ENCODE measurements around the gene TSN. TPM values are rescaled to one million over a fixed set of nuclear protein-coding genes. Genes with fewer than 3 reads are reported as not detected.

TSN gene
- total RNA-seq, 1 experiment from 2014 or later, result 91.5 TPM

GRCh38 chr2:121707344-121707919 lies 48.0 kb upstream of the TSN start:
- TF ChIP-seq EGR1 (IDR thresholded peaks at IDR 0.05; ENCODE audit: low read depth) (no peak), ZFX (IDR thresholded peaks at IDR 0.05) (no peak), EZH2 (IDR thresholded peaks at IDR 0.05) (no peak), YY1 (IDR thresholded peaks at IDR 0.05; ENCODE audit: extremely low read depth, insufficient replicate concordance, low read depth, low read length) (no peak), ZBTB33 (IDR thresholded peaks at IDR 0.05; ENCODE audit: extremely low read depth, insufficient replicate concordance, low read length) (no peak), ZNF274 (IDR thresholded peaks at IDR 0.05; ENCODE audit: low read depth, low read length) (no peak), MAX (IDR thresholded peaks at IDR 0.05) (no peak), POLR2A (IDR thresholded peaks at IDR 0.05; ENCODE audit: borderline replicate concordance, extremely low read depth, insufficient read depth, insufficient read length) (no peak), ATF3 (IDR thresholded peaks at IDR 0.05) (no peak), SP1 (IDR thresholded peaks at IDR 0.05; ENCODE audit: low read depth) (no peak), RAD21 (IDR thresholded peaks at IDR 0.05; ENCODE audit: low read depth) (no peak), SIN3A (IDR thresholded peaks at IDR 0.05; ENCODE audit: low read depth) (no peak), TCF7L2 (IDR thresholded peaks at IDR 0.05; ENCODE audit: borderline replicate concordance, extremely low read depth, insufficient read depth, insufficient read length) (no peak), REST (IDR thresholded peaks at IDR 0.05; ENCODE audit: low read depth) (no peak), EZH2phosphoT487 (IDR thresholded peaks at IDR 0.05; ENCODE audit: borderline replicate concordance) (no peak), JUND (IDR thresholded peaks at IDR 0.05) (no peak), SRF (IDR thresholded peaks at IDR 0.05; ENCODE audit: low read depth) (no peak)
- no peaks in the 10 kb centered on the region for H3K27me3 ChIP-seq (ENCODE audit: insufficient read depth, low read length)
- no peak for DNase-seq (ENCODE audit: low read depth, low spot score)
- H3K4me1 ChIP-seq (ENCODE audit: control insufficient read depth in 1 of 2, insufficient read depth in 2 of 2, low read length in 2 of 2), result peaks cover 5 to 18% of the 10 kb centered on the region in 2 experiments; a peak in 2 of 4 replicates
- no peaks in the 10 kb centered on the region for H3K9me3 ChIP-seq (ENCODE audit: control insufficient read depth in 1 of 2, insufficient read depth in 1 of 2, low read depth in 1 of 2, low read length in 2 of 2)
- BruUV-seq (replicated peaks), result no TSS peak
- no peak overlapping the region for H2AFZ ChIP-seq (ENCODE audit: low read depth, low read length, poor library complexity, severe bottlenecking)
- H3K9me2 ChIP-seq (ENCODE audit: insufficient read depth), result no peaks in the 10 kb centered on the region
- H3K79me2 ChIP-seq (ENCODE audit: insufficient read depth, low read length), result no peaks in the 10 kb centered on the region
- no peak overlapping the region for H3K4me3 ChIP-seq (replicated peaks in 1 of 2; ENCODE audit: low read depth in 1 of 2, low read length in 2 of 2)
- POLR2A ChIA-PET, result interaction anchor here (1.1 kb wide), 1 partner anchor 9 kb away, joined by 3 read pairs; no protein-coding TSS in a partner anchor
- intact Hi-C loops (cut with micrococcal nuclease), result no loop called here
- RAD21 ChIA-PET (ENCODE audit: low non-redundant PET in 1 of 2, low total read pairs in 2 of 2, uncharacterized antibody in 2 of 2, unreplicated experiment in 2 of 2), result interaction anchor here in 1 of 2 experiments (0.7 kb wide), 1 partner anchor 18 kb away, joined by 5 read pairs; no protein-coding TSS in a partner anchor
- no peak for ATAC-seq
- CTCF ChIA-PET, result no interaction called here
- H3K27ac ChIP-seq (ENCODE audit: low read depth, low read length), result no peak overlapping the region
- no peak overlapping the region for H3K4me2 ChIP-seq (ENCODE audit: low read length)
- H3K9ac ChIP-seq (ENCODE audit: low read length), result no peak overlapping the region
- no peaks in the 10 kb centered on the region for H3K36me3 ChIP-seq (ENCODE audit: control insufficient read depth in 1 of 2, insufficient read depth in 2 of 2, low read length in 2 of 2)
- no peaks in the 10 kb centered on the region for H4K20me1 ChIP-seq (ENCODE audit: insufficient read depth)
